ENCODE results near the gene PPP2R2D. TPM values are rescaled to one million over a fixed set of nuclear protein-coding genes. Genes with fewer than 3 reads are reported as not detected.
"Not testable (repeated sequence)": the region's sequence is repeated elsewhere in the genome, so short reads cannot be mapped to it uniquely, and the experiment has no call there.

Gene PPP2R2D
- total RNA-seq, 1 donor from 2014 or later: 37.4 TPM

- TF ChIP-seq CTCF (IDR thresholded peaks at IDR 0.05; ENCODE audit: insufficient read depth, low read length, poor library complexity, severe bottlenecking): no peak
- no peak for DNase-seq (ENCODE audit: low read depth)
- Histone ChIP-seq H3K36me3 (ENCODE audit: control insufficient read depth, insufficient read depth, low read length) (no peaks in the 10 kb centered on the region), H3K27me3 (ENCODE audit: control insufficient read depth, insufficient read depth, low read length) (no peaks in the 10 kb centered on the region), H3K4me3 (ENCODE audit: low read depth, low read length) (no peak overlapping the region)
Measured at GRCh38 chr10:131915990-131916766, 15.4 kb downstream of the PPP2R2D start.

GRCh38 chr10:131916767-131917160 is 16.0 kb downstream of the PPP2R2D start:
- not testable (repeated sequence) for DNase-seq (ENCODE audit: low read depth); H3K36me3 ChIP-seq (ENCODE audit: control insufficient read depth, insufficient read depth, low read length); H3K27me3 ChIP-seq (ENCODE audit: control insufficient read depth, insufficient read depth, low read length); H3K4me3 ChIP-seq (ENCODE audit: low read depth, low read length)

- not testable (repeated sequence) for DNase-seq (ENCODE audit: low read depth); H3K27me3 ChIP-seq (ENCODE audit: control insufficient read depth, insufficient read depth, low read length); H3K4me3 ChIP-seq (ENCODE audit: low read depth, low read length); H3K36me3 ChIP-seq (ENCODE audit: control insufficient read depth, insufficient read depth, low read length)
Measured at GRCh38 chr10:131917496-131917895, 16.7 kb downstream of the PPP2R2D start.

- H3K36me3 ChIP-seq (ENCODE audit: control insufficient read depth, insufficient read depth, low read length); DNase-seq (ENCODE audit: low read depth); H3K27me3 ChIP-seq (ENCODE audit: control insufficient read depth, insufficient read depth, low read length); H3K4me3 ChIP-seq (ENCODE audit: low read depth, low read length): not testable (repeated sequence)
Measured at GRCh38 chr10:131919461-131919860, 18.7 kb downstream of the PPP2R2D start.

GRCh38 chr10:131920151-131920550 is 19.3 kb downstream of the PPP2R2D start:
- H3K27me3 ChIP-seq (ENCODE audit: control insufficient read depth, insufficient read depth, low read length): no peaks in the 10 kb centered on the region
- no peak for TF ChIP-seq CTCF (IDR thresholded peaks at IDR 0.05; ENCODE audit: insufficient read depth, low read length, poor library complexity, severe bottlenecking)
- H3K36me3 ChIP-seq (ENCODE audit: control insufficient read depth, insufficient read depth, low read length): no peaks in the 10 kb centered on the region
- no peak for DNase-seq (ENCODE audit: low read depth)
- no peak overlapping the region for H3K4me3 ChIP-seq (ENCODE audit: low read depth, low read length)

GRCh38 chr10:131920693-131921092 is 19.9 kb downstream of the PPP2R2D start:
- no peak for DNase-seq (ENCODE audit: low read depth)
- no peaks in the 10 kb centered on the region for H3K36me3 ChIP-seq (ENCODE audit: control insufficient read depth, insufficient read depth, low read length)
- no peak for TF ChIP-seq CTCF (IDR thresholded peaks at IDR 0.05; ENCODE audit: insufficient read depth, low read length, poor library complexity, severe bottlenecking)
- no peaks in the 10 kb centered on the region for H3K27me3 ChIP-seq (ENCODE audit: control insufficient read depth, insufficient read depth, low read length)
- H3K4me3 ChIP-seq (ENCODE audit: low read depth, low read length): no peak overlapping the region

- no peak for DNase-seq (ENCODE audit: low read depth)
Measured at GRCh38 chr10:131921184-131921583, 20.4 kb downstream of the PPP2R2D start.

More at GRCh38 chr10:131921184-131921583, 20.4 kb downstream of the PPP2R2D start:
- Histone ChIP-seq H3K27me3 (ENCODE audit: control insufficient read depth, insufficient read depth, low read length) (no peaks in the 10 kb centered on the region), H3K36me3 (ENCODE audit: control insufficient read depth, insufficient read depth, low read length) (no peaks in the 10 kb centered on the region), H3K4me3 (ENCODE audit: low read depth, low read length) (no peak overlapping the region)
- no peak for TF ChIP-seq CTCF (IDR thresholded peaks at IDR 0.05; ENCODE audit: insufficient read depth, low read length, poor library complexity, severe bottlenecking)
